GM12878 (cell line): ENCODE results near the gene IQGAP3.
"Not testable (repeated sequence)": the region's sequence is repeated elsewhere in the genome, so short reads cannot be mapped to it uniquely, and the experiment has no call there.

ENCODE experiments used
- BACH1 ChIP-seq: fragments of 450-650 bp; IDR thresholded peaks from 2 replicates; pipeline ENCODE4 v1.6.1; 2017; ENCODE audit warnings: mild to moderate bottlenecking, borderline replicate concordance
- BCL11A ChIP-seq: IDR thresholded peaks from 2 replicates; pipeline ENCODE4 v1.6.1; 2011; ENCODE audit warnings: low read depth, low read length
- KDM1A ChIP-seq: fragments of 200-600 bp; sonication (generic); IDR thresholded peaks from 2 replicates; pipeline ENCODE4 v1.6.1; 2016; ENCODE audit warnings: borderline replicate concordance
- NR2C1 ChIP-seq: fragments of 450-650 bp; IDR thresholded peaks from 2 replicates; pipeline ENCODE4 v1.6.1; 2017; ENCODE audit warnings: antibody characterized with exemption, mild to moderate bottlenecking, moderate library complexity
- POLR2AphosphoS5 ChIP-seq: IDR thresholded peaks from 2 replicates; pipeline ENCODE4 v1.6.1; 2011; ENCODE audit warnings: mild to moderate bottlenecking, low read length, inconsistent platforms
- ZNF274 ChIP-seq: IDR thresholded peaks from one replicate; pipeline ENCODE4 v1.8.0; 2011; ENCODE audit not compliant: insufficient read length, insufficient read depth
- TF ChIP-seq, protein P1 (sequence below), 3 experiments: IDR thresholded peaks in 2 of 3; conservative IDR thresholded peaks in 1 of 3; 2 replicates each; pipeline ENCODE4 v1.5.1; 2011; ENCODE audit warnings: low read depth in 3 of 3, low read length in 3 of 3, mild to moderate bottlenecking in 3 of 3, control low read depth in 2 of 3, moderate library complexity in 2 of 3, inconsistent platforms in 1 of 3, mixed read lengths in 1 of 3; ENCODE audit not compliant: control insufficient read depth in 2 of 3, insufficient read depth in 1 of 3; ENCODE audit errors: extremely low read depth in 1 of 3
- TF ChIP-seq, protein P2 (sequence below): IDR thresholded peaks from 2 replicates; pipeline ENCODE4 v1.6.1; 2011; ENCODE audit warnings: borderline replicate concordance, low read depth, mild to moderate bottlenecking, moderate library complexity, low read length; ENCODE audit not compliant: insufficient read depth, poor library complexity, severe bottlenecking
- TF ChIP-seq, protein P3 (sequence below): IDR thresholded peaks from 2 replicates; pipeline ENCODE4 v1.6.1; 2012; ENCODE audit warnings: low read depth, low read length, improper control_type of control experiment
- TF ChIP-seq, protein P4 (sequence below): IDR thresholded peaks from 2 replicates; pipeline ENCODE4 v1.6.1; 2012; ENCODE audit warnings: low read depth, low read length, improper control_type of control experiment
- TF ChIP-seq, protein P5 (sequence below): IDR thresholded peaks from 2 replicates; pipeline ENCODE4 v1.6.1; 2011; ENCODE audit warnings: low read depth, mild to moderate bottlenecking, low read length, moderate library complexity, borderline replicate concordance; ENCODE audit errors: extremely low read depth

DNA sequence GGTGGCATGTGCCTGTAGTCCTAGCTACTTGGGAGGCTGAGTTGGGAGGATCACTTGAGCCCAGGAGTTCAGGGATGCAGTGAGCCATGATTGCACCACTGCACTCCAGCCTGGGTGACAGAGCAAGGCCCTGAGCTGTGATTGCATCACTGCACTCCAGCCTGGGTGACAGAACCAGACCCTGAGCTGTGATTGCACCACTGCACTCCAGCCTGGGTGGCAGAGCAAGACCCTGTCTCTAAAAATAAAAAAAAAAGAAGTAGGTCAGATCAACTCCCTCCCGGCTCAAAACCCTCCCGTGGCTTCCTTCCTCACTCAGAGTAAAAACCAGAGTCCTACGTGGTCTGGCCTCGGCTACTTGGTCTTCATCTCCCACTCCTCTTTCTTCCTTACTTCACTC lies 19.4 kb downstream of the IQGAP3 start:
- TF ChIP-seq NR2C1, KDM1A, ZNF274, POLR2AphosphoS5, BACH1, BCL11A: not testable (repeated sequence)
- TF ChIP-seq, protein P1, sequence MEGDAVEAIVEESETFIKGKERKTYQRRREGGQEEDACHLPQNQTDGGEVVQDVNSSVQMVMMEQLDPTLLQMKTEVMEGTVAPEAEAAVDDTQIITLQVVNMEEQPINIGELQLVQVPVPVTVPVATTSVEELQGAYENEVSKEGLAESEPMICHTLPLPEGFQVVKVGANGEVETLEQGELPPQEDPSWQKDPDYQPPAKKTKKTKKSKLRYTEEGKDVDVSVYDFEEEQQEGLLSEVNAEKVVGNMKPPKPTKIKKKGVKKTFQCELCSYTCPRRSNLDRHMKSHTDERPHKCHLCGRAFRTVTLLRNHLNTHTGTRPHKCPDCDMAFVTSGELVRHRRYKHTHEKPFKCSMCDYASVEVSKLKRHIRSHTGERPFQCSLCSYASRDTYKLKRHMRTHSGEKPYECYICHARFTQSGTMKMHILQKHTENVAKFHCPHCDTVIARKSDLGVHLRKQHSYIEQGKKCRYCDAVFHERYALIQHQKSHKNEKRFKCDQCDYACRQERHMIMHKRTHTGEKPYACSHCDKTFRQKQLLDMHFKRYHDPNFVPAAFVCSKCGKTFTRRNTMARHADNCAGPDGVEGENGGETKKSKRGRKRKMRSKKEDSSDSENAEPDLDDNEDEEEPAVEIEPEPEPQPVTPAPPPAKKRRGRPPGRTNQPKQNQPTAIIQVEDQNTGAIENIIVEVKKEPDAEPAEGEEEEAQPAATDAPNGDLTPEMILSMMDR (IDR thresholded peaks at IDR 0.05 in 2 of 3, conservative IDR thresholded peaks at IDR 0.05 in 1 of 3; ENCODE audit: control insufficient read depth in 2 of 3, extremely low read depth in 1 of 3, insufficient read depth in 1 of 3, low read depth in 3 of 3, low read length in 3 of 3), result not testable (repeated sequence)
- TF ChIP-seq, protein P2, sequence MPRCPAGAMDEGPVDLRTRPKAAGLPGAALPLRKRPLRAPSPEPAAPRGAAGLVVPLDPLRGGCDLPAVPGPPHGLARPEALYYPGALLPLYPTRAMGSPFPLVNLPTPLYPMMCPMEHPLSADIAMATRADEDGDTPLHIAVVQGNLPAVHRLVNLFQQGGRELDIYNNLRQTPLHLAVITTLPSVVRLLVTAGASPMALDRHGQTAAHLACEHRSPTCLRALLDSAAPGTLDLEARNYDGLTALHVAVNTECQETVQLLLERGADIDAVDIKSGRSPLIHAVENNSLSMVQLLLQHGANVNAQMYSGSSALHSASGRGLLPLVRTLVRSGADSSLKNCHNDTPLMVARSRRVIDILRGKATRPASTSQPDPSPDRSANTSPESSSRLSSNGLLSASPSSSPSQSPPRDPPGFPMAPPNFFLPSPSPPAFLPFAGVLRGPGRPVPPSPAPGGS, result not testable (repeated sequence)
- TF ChIP-seq, protein P3, sequence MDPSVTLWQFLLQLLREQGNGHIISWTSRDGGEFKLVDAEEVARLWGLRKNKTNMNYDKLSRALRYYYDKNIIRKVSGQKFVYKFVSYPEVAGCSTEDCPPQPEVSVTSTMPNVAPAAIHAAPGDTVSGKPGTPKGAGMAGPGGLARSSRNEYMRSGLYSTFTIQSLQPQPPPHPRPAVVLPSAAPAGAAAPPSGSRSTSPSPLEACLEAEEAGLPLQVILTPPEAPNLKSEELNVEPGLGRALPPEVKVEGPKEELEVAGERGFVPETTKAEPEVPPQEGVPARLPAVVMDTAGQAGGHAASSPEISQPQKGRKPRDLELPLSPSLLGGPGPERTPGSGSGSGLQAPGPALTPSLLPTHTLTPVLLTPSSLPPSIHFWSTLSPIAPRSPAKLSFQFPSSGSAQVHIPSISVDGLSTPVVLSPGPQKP, result not testable (repeated sequence)
- TF ChIP-seq, protein P4, sequence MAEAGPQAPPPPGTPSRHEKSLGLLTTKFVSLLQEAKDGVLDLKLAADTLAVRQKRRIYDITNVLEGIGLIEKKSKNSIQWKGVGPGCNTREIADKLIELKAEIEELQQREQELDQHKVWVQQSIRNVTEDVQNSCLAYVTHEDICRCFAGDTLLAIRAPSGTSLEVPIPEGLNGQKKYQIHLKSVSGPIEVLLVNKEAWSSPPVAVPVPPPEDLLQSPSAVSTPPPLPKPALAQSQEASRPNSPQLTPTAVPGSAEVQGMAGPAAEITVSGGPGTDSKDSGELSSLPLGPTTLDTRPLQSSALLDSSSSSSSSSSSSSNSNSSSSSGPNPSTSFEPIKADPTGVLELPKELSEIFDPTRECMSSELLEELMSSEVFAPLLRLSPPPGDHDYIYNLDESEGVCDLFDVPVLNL, result not testable (repeated sequence)
- TF ChIP-seq, protein P5, sequence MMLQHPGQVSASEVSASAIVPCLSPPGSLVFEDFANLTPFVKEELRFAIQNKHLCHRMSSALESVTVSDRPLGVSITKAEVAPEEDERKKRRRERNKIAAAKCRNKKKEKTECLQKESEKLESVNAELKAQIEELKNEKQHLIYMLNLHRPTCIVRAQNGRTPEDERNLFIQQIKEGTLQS, result not testable (repeated sequence)
